A549 (cell line): ENCODE results near the gene RIPPLY2.

Experiments
- BHLHE40 ChIP-seq: IDR thresholded peaks from 2 replicates; pipeline ENCODE4 v1.6.1; 2012; ENCODE audit warnings: low read depth, low read length, inconsistent platforms
- CEBPB ChIP-seq, 2 experiments: fragments of >200 bp in 1 of 2; sonication (Bioruptor Twin) in 1 of 2; formaldehyde crosslinking in 1 of 2; IDR thresholded peaks; 2 replicates each; pipeline ENCODE4 v1.6.1; 2012 to 2016
- CTCF ChIP-seq: fragments of >200 bp; sonication (Bioruptor Twin); formaldehyde crosslinking; IDR thresholded peaks from 3 replicates; pipeline ENCODE4 v1.5.1; 2016
- HDAC2 ChIP-seq: fragments of 200-600 bp; sonication (generic); IDR thresholded peaks from 2 replicates; pipeline ENCODE4 v1.6.1; 2016
- HMGXB4 ChIP-seq: fragments of 250-450 bp; sonication (Bioruptor Pico); IDR thresholded peaks from 2 replicates; pipeline ENCODE4 v1.5.0; 2021; ENCODE audit warnings: mild to moderate bottlenecking, moderate library complexity, borderline replicate concordance
- HOXA7 ChIP-seq: fragments of 250-450 bp; sonication (Bioruptor Pico); IDR thresholded peaks from 2 replicates; pipeline ENCODE4 v1.5.0; 2020; ENCODE audit warnings: mild to moderate bottlenecking, moderate library complexity
- JUNB ChIP-seq: fragments of >200 bp; sonication (Bioruptor Twin); formaldehyde crosslinking; IDR thresholded peaks from 2 replicates; pipeline ENCODE4 v1.6.1; 2016
- KDM1A ChIP-seq: fragments of 200-600 bp; sonication (generic); IDR thresholded peaks from 2 replicates; pipeline ENCODE4 v1.6.1; 2016; ENCODE audit warnings: low read depth, mild to moderate bottlenecking
- MAX ChIP-seq: IDR thresholded peaks from 2 replicates; pipeline ENCODE4 v1.6.1; 2012
- PHF8 ChIP-seq: fragments of 200-600 bp; sonication (generic); IDR thresholded peaks from 2 replicates; pipeline ENCODE4 v1.6.1; 2016; ENCODE audit warnings: low read depth, mild to moderate bottlenecking, antibody characterized with exemption, moderate library complexity, borderline replicate concordance
- POLR2A ChIP-seq: IDR thresholded peaks from 2 replicates; pipeline ENCODE4 v1.6.1; 2012; ENCODE audit warnings: mild to moderate bottlenecking, low read length
- SMC3 ChIP-seq: fragments of >200 bp; sonication (Bioruptor Twin); formaldehyde crosslinking; IDR thresholded peaks from 3 replicates; pipeline ENCODE4 v1.6.1; 2018; ENCODE audit warnings: inconsistent platforms
- TP53 ChIP-seq: fragments of 250-450 bp; sonication (Bioruptor Pico); IDR thresholded peaks from 2 replicates; pipeline ENCODE4 v1.5.0; 2021; ENCODE audit warnings: mild to moderate bottlenecking, moderate library complexity

GRCh38 chr6:83883240-83883639 is 30.1 kb downstream of the RIPPLY2 start:
- TF ChIP-seq HMGXB4 (CRISPR knock-in tag) (no peak), CTCF (no peak), HOXA7 (CRISPR knock-in tag) (no peak), CEBPB (IDR thresholded peaks at IDR 0.05) (no peak), MAX (no peak), POLR2A (no peak), BHLHE40 (no peak), KDM1A (no peak), PHF8 (no peak), TP53 (CRISPR knock-in tag) (no peak), HDAC2 (no peak), JUNB (no peak), SMC3 (no peak)
